A673 (cell line): ENCODE data around the gene CACNA2D3. TPM values are rescaled to one million over a fixed set of nuclear protein-coding genes. Genes with fewer than 3 reads are reported as not detected.

Experiments used
- BruUV-seq: library from RNA; stranded (reverse); fragments of 400-500 nt; replicated peaks from 2 replicates; lab custom pipeline; 2021; lab: Mats Ljungman, UMichigan
- CTCF ChIA-PET: fragments of 300-600 bp; sonication (Branson Sonifier 250); formaldehyde crosslinking; loops from one replicate; lab custom pipeline; 2022; ENCODE audit warnings: antibody characterized with exemption; lab: Charles Lee
- POLR2A ChIA-PET: fragments of 300-600 bp; sonication (Branson Sonifier 250); formaldehyde crosslinking; loops from one replicate; lab custom pipeline; 2022; ENCODE audit warnings: antibody characterized with exemption; ENCODE audit not compliant: low non-redundant PET; lab: Charles Lee
- DNase-seq: peaks from one replicate; pipeline ENCODE4 v3.0.0-alpha.2; 2015; ENCODE audit warnings: low spot score
- H3K27ac ChIP-seq: fragments of 200-600 bp; sonication (generic); 2 replicates; pipeline ENCODE4 v1.5.1; 2016; ENCODE audit warnings: mixed run types, low read depth, mild to moderate bottlenecking, mixed read lengths, antibody characterized with exemption, low read length; ENCODE audit not compliant: poor library complexity, severe bottlenecking
- H3K27me3 ChIP-seq: fragments of 200-600 bp; sonication (generic); replicated peaks from 2 replicates; pipeline ENCODE4 v1.6.1; 2017; ENCODE audit warnings: mixed run types, low read depth, mild to moderate bottlenecking, mixed read lengths, antibody characterized with exemption, low read length; ENCODE audit not compliant: insufficient read depth, poor library complexity
- H3K36me3 ChIP-seq: fragments of 200-600 bp; sonication (generic); 2 replicates; pipeline ENCODE4 v1.6.1; 2016; ENCODE audit warnings: mixed run types, mild to moderate bottlenecking, mixed read lengths, antibody characterized with exemption, low read length; ENCODE audit not compliant: insufficient read depth, poor library complexity, severe bottlenecking
- H3K4me1 ChIP-seq: fragments of 200-600 bp; sonication (generic); 2 replicates; pipeline ENCODE4 v1.6.1; 2017; ENCODE audit warnings: mixed run types, mild to moderate bottlenecking, mixed read lengths, antibody characterized with exemption, low read length; ENCODE audit not compliant: insufficient read depth, poor library complexity, severe bottlenecking
- H3K4me3 ChIP-seq: fragments of 200-600 bp; sonication (generic); 2 replicates; pipeline ENCODE4 v1.5.1; 2016; ENCODE audit warnings: low read depth, mixed run types, mild to moderate bottlenecking, mixed read lengths, low read length; ENCODE audit not compliant: poor library complexity, severe bottlenecking
- H3K9me3 ChIP-seq: fragments of 200-600 bp; sonication (generic); 2 replicates; pipeline ENCODE4 v1.6.1; 2016; ENCODE audit warnings: mixed run types, low read depth, mild to moderate bottlenecking, mixed read lengths, antibody characterized with exemption, low read length; ENCODE audit not compliant: poor library complexity, severe bottlenecking
- EZH2 ChIP-seq: fragments of 200-600 bp; sonication (generic); IDR thresholded peaks from 2 replicates; pipeline ENCODE4 v1.6.1; 2017; ENCODE audit warnings: borderline replicate concordance, low read depth, mild to moderate bottlenecking, mixed read lengths, antibody characterized with exemption, low read length; ENCODE audit not compliant: poor library complexity, severe bottlenecking
- intact Hi-C: fragments of 100-400 bp; cut with micrococcal nuclease; formaldehyde crosslinking; loops from one replicate; pipeline ENCODE4 v1.10.0; 2022; ENCODE audit not compliant: unreplicated experiment
- total RNA-seq: library from RNA; stranded (reverse); gene quantifications from 2 replicates; pipeline ENCODE4 v1.2.3, GENCODE V29; 2021
- TF ChIP-seq, protein P1 (sequence below): fragments of 300-800, 200-600 bp; sonication (generic); conservative IDR thresholded peaks from 2 replicates; pipeline ENCODE4 v1.5.1; 2017; ENCODE audit warnings: low read depth, mild to moderate bottlenecking, antibody characterized with exemption, low read length, moderate library complexity, mixed read lengths

Gene CACNA2D3
- total RNA-seq, 1 experiment from 2014 or later = not detected

DNA sequence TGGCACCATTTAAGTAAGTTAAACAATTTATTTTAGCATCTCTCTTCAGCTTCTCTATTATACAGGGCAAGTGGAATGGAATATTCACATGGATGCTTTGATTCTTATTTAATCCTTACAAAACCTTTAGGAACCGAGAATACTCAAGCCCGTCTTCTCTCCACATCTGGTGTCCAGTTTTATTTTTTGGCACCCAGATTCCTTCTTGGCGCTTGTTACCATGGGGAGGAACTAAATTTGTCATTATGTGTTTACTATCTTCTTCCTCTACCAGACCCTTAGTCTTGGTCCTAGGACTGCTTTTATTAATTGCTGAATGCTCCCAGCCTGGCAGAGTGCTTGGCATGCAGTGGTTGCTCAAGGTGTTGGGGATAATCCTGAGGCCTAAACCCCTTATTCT lies 138.8 kb downstream of the CACNA2D3 start:
- POLR2A ChIA-PET = no interaction called here
- TF ChIP-seq, protein P1, sequence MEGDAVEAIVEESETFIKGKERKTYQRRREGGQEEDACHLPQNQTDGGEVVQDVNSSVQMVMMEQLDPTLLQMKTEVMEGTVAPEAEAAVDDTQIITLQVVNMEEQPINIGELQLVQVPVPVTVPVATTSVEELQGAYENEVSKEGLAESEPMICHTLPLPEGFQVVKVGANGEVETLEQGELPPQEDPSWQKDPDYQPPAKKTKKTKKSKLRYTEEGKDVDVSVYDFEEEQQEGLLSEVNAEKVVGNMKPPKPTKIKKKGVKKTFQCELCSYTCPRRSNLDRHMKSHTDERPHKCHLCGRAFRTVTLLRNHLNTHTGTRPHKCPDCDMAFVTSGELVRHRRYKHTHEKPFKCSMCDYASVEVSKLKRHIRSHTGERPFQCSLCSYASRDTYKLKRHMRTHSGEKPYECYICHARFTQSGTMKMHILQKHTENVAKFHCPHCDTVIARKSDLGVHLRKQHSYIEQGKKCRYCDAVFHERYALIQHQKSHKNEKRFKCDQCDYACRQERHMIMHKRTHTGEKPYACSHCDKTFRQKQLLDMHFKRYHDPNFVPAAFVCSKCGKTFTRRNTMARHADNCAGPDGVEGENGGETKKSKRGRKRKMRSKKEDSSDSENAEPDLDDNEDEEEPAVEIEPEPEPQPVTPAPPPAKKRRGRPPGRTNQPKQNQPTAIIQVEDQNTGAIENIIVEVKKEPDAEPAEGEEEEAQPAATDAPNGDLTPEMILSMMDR = no peak
- TF ChIP-seq EZH2 = no peak
- Histone ChIP-seq H3K4me1 (no peaks in the 10 kb centered on the region), H3K4me3 (no peak overlapping the region), H3K9me3 (no peaks in the 10 kb centered on the region), H3K27ac (no peak overlapping the region), H3K36me3 (no peaks in the 10 kb centered on the region), H3K27me3 (no peaks in the 10 kb centered on the region)
- no TSS peak for BruUV-seq
- CTCF ChIA-PET = no interaction called here
- no peak for DNase-seq
- intact Hi-C loops = no loop called here

DNA sequence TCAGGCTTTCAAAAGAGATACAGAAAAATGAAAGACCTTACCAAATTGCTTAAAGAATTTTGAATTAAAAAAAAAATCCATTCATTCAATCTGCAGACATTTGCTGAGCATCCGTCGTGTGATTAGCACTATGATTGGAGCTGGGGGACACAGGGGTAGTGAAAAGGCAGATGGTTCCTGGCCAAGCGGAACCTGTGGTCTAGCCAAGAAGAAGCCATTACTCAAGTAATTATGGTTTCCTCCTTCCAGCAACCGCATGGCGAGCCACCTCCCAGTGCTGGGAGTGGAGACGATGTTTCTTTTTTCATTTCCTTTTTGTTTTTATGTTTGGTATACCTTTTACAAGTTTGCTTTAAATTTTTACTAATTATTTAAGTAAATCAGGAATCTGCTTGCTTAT lies 140.2 kb downstream of the CACNA2D3 start:
- no peak for TF ChIP-seq EZH2
- TF ChIP-seq, protein P1 = no peak
- H3K27me3 ChIP-seq = no peaks in the 10 kb centered on the region
- no peak overlapping the region for H3K4me3 ChIP-seq
- CTCF ChIA-PET = no interaction called here
- no peak for DNase-seq
- POLR2A ChIA-PET = no interaction called here
- no peaks in the 10 kb centered on the region for H3K9me3 ChIP-seq
- H3K4me1 ChIP-seq = no peaks in the 10 kb centered on the region
- H3K36me3 ChIP-seq = no peaks in the 10 kb centered on the region
- no TSS peak for BruUV-seq
- intact Hi-C loops = no loop called here
- no peak overlapping the region for H3K27ac ChIP-seq

DNA sequence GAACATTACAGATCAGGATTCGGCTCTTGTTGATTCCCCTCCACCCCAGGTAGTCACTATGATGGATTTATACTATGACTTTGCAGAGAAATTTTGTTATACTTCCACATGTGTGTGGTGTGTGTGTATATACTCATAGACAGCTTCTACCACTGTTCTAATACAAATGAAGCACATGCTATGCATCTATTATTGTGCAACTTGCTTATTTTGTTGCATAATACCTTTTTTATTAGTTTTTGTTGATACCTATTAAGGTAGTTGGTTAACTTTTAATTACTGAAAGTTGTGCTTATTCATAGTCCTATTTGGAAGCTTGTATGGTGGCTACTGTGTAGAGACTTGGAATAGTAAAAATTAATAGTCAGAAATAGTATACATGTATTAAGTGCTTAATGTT lies 140.6 kb downstream of the CACNA2D3 start:
- intact Hi-C loops = no loop called here
- H3K4me3 ChIP-seq = no peak overlapping the region
- H3K9me3 ChIP-seq = no peaks in the 10 kb centered on the region
- POLR2A ChIA-PET = no interaction called here
- BruUV-seq = no TSS peak
- no peak overlapping the region for H3K27ac ChIP-seq
- CTCF ChIA-PET = no interaction called here
- H3K4me1 ChIP-seq = no peaks in the 10 kb centered on the region
- no peak for DNase-seq
- no peaks in the 10 kb centered on the region for H3K27me3 ChIP-seq
- TF ChIP-seq, protein P1 = no peak
- no peak for TF ChIP-seq EZH2
- no peaks in the 10 kb centered on the region for H3K36me3 ChIP-seq
